ENCODE data around the gene DPYD. TPM values are rescaled to one million over a fixed set of nuclear protein-coding genes. Genes with fewer than 3 reads are reported as not detected.

The DPYD gene
- total and polyA plus RNA-seq, 7 donors: 2.5 to 7.3 (median 5.1) TPM

DNA sequence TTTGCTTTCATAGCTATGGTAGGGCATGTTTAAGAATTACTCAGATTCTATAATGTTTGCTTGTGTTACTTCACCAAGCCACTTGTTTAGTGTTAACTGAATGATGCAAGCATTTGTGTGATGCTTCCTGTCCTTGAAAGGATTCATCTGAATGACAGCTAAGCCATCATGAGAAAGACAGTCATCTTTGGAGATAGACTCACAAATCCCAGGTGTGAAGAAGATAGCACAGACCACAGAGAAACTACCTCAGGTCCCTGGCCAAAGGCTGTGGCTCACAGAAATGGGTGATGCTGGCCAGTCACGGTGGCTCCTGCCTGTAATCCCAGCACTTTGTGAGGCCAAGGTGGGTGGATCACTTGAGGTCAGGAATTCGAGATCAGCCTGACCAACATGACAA lies 321.4 kb downstream of the DPYD start:
- peaks cover 0 to 1% of the 10 kb centered on the region in 2 donors for H3K36me3 ChIP-seq (ENCODE audit: insufficient read depth in 1 of 2, low read depth in 1 of 2)
- DNase-seq: no peak
- no peaks in the 10 kb centered on the region for H3K4me1 ChIP-seq
- TF ChIP-seq CTCF (IDR thresholded peaks at IDR 0.05): no peak
- no peak for ATAC-seq
- 85 to 93% (median 92%) methylated on average over 2 of the region's 2 CpGs for WGBS, 3 donors
- H3K9me3 ChIP-seq: no peaks in the 10 kb centered on the region
- intact Hi-C loops (cut with DNase I): no loop called here
- no peaks in the 10 kb centered on the region for H3K27me3 ChIP-seq (ENCODE audit: insufficient read depth in 3 of 3, low read length in 2 of 3)
- H3K4me3 ChIP-seq: no peak overlapping the region
- H3K27ac ChIP-seq: no peak overlapping the region

GRCh38 chr1:97593192-97593591 lies 327.6 kb downstream of the DPYD start:
- 86 to 92% (median 89%) methylated on average over 8 of the region's 8 CpGs for WGBS, 3 donors
- peaks cover 0 to 7% of the 10 kb centered on the region in 2 donors for H3K36me3 ChIP-seq (ENCODE audit: insufficient read depth in 1 of 2, low read depth in 1 of 2)
- H3K27ac ChIP-seq: no peak overlapping the region
- no peaks in the 10 kb centered on the region for H3K4me1 ChIP-seq
- no peaks in the 10 kb centered on the region for H3K27me3 ChIP-seq (ENCODE audit: insufficient read depth in 3 of 3, low read length in 2 of 3)
- no peak for DNase-seq
- intact Hi-C loops (cut with DNase I): no loop called here
- H3K4me3 ChIP-seq: no peak overlapping the region
- TF ChIP-seq CTCF (IDR thresholded peaks at IDR 0.05): no peak
- no peaks in the 10 kb centered on the region for H3K9me3 ChIP-seq
- ATAC-seq: no peak

DNA sequence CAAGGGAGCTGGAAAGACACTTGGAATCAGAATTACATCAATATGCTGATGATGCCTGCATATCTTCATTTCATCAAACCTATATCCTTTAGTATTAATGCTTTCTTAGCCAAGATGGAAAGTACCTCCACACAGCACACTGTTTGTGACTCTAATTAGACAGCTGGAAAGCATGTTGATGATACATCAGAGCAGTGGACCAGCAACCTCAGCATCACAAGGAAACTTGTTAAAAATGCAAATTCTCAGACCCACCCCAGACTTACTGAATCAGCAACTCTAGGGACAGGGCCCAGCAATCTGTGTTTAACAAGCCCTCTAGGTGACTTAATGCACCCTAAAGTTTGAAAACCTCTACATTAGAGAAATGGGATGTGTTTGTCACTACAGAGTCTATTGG lies 332.1 kb downstream of the DPYD start:
- Histone ChIP-seq H3K27me3 (ENCODE audit: insufficient read depth in 3 of 3, low read length in 2 of 3) (no peaks in the 10 kb centered on the region), H3K36me3 (ENCODE audit: insufficient read depth in 1 of 2, low read depth in 1 of 2) (peaks cover 0 to 7% of the 10 kb centered on the region in 2 donors), H3K27ac (no peak overlapping the region), H3K9me3 (no peaks in the 10 kb centered on the region), H3K4me1 (no peaks in the 10 kb centered on the region), H3K4me3 (no peak overlapping the region)
- intact Hi-C loops (cut with DNase I): no loop called here
- ATAC-seq: no peak
- DNase-seq: no peak
- TF ChIP-seq CTCF (IDR thresholded peaks at IDR 0.05): no peak

GRCh38 chr1:97581614-97582051 lies 339.2 kb downstream of the DPYD start:
- H3K4me3 ChIP-seq: no peak overlapping the region
- no peaks in the 10 kb centered on the region for H3K27me3 ChIP-seq (ENCODE audit: insufficient read depth in 3 of 3, low read length in 2 of 3)
- H3K36me3 ChIP-seq (ENCODE audit: insufficient read depth in 1 of 2, low read depth in 1 of 2): no peaks in the 10 kb centered on the region
- intact Hi-C loops (cut with DNase I): no loop called here
- ATAC-seq (no peak), DNase-seq (no peak)
- no peak overlapping the region for H3K27ac ChIP-seq
- WGBS, 3 donors: 89 to 100% (median 95%) methylated on average over 2 of the region's 2 CpGs
- no peaks in the 10 kb centered on the region for H3K9me3 ChIP-seq
- no peak for TF ChIP-seq CTCF (IDR thresholded peaks at IDR 0.05)
- H3K4me1 ChIP-seq: no peaks in the 10 kb centered on the region

GRCh38 chr1:97577613-97578012 lies 343.2 kb downstream of the DPYD start:
- Histone ChIP-seq H3K4me1 (no peaks in the 10 kb centered on the region), H3K27me3 (ENCODE audit: insufficient read depth in 3 of 3, low read length in 2 of 3) (no peaks in the 10 kb centered on the region), H3K9me3 (no peaks in the 10 kb centered on the region), H3K27ac (no peak overlapping the region), H3K4me3 (no peak overlapping the region), H3K36me3 (ENCODE audit: insufficient read depth in 1 of 2, low read depth in 1 of 2) (peaks cover 0 to 9% of the 10 kb centered on the region in 2 donors)
- no peak for DNase-seq
- ATAC-seq: no peak
- intact Hi-C loops (cut with DNase I): no loop called here
- TF ChIP-seq CTCF (IDR thresholded peaks at IDR 0.05): no peak
- 96 to 99% (median 98%) methylated on average over 4 of the region's 4 CpGs for WGBS, 3 donors

All from psoas muscle (tissue), 8 donors.